SK-N-SH (cell line): ENCODE data around the gene OPCML. TPM values are rescaled to one million over a fixed set of nuclear protein-coding genes. Genes with fewer than 3 reads are reported as not detected.

Experiments used
- CTCF ChIA-PET: fragments of 300-600, 350-600 bp; formaldehyde crosslinking; extraction: SDS; loops from one replicate; lab custom pipeline; 2021; lab: Yijun Ruan, JAX
- POLR2A ChIA-PET: fragments of 350-600 bp; sonication (Branson Sonifier 250); formaldehyde crosslinking; extraction: SDS; loops from one replicate; lab custom pipeline; 2020; ENCODE audit warnings: antibody characterized with exemption, inconsistent platforms; lab: Yijun Ruan, JAX
- DNase-seq: peaks from one replicate; pipeline ENCODE4 v3.0.0; 2012
- H2AFZ ChIP-seq: fragments of 200-600 bp; sonication (generic); 2 replicates; pipeline ENCODE4 v1.8.1; 2016; ENCODE audit warnings: antibody characterized with exemption, mild to moderate bottlenecking, low read depth
- H3F3A ChIP-seq: fragments of 200-600 bp; sonication (generic); replicated peaks from 2 replicates; pipeline ENCODE3; 2016; ENCODE audit warnings: antibody characterized with exemption, mild to moderate bottlenecking; ENCODE audit not compliant: insufficient read depth
- H3K27ac ChIP-seq, 2 experiments: fragments of 200-500 bp in 1 of 2; fragments of 200-600 bp in 1 of 2; sonication (Bioruptor generic) in 1 of 2; sonication (generic), shearing (Covaris generic) in 1 of 2; 2 replicates each; pipeline versions ENCODE4 v1.5.1 to v1.6.1; 2014 to 2016; ENCODE audit warnings: low read depth in 2 of 2, inconsistent platforms in 1 of 2, low read length in 1 of 2, mild to moderate bottlenecking in 1 of 2, mixed read lengths in 1 of 2
- H3K27me3 ChIP-seq: fragments of 200-600 bp; sonication (generic), shearing (Covaris generic); 2 replicates; pipeline ENCODE4 v1.6.1; 2016; ENCODE audit warnings: mixed run types; ENCODE audit not compliant: insufficient read depth
- H3K36me3 ChIP-seq, 2 experiments: fragments of 200-500 bp in 1 of 2; fragments of 200-600 bp in 1 of 2; sonication (Bioruptor generic) in 1 of 2; sonication (generic) in 1 of 2; replicated peaks in 1 of 2; 2 replicates each; pipeline versions ENCODE3 to v1.5.1; 2014 to 2016; ENCODE audit warnings: low read length in 1 of 2, mild to moderate bottlenecking in 1 of 2; ENCODE audit not compliant: insufficient read depth in 2 of 2, control insufficient read depth in 1 of 2
- H3K4me1 ChIP-seq, 2 experiments: fragments of 200-500 bp in 1 of 2; fragments of 200-600 bp in 1 of 2; sonication (Bioruptor generic) in 1 of 2; sonication (generic), shearing (Covaris generic) in 1 of 2; 2 replicates each; pipeline versions ENCODE4 v1.5.1 to v1.6.1; 2014 to 2016; ENCODE audit warnings: low read depth in 1 of 2, low read length in 1 of 2, mixed run types in 1 of 2; ENCODE audit not compliant: insufficient read depth in 2 of 2, control insufficient read depth in 1 of 2
- H3K4me2 ChIP-seq: fragments of 200-600 bp; sonication (generic), shearing (Covaris generic); 2 replicates; pipeline ENCODE4 v1.6.1; 2017; ENCODE audit warnings: mixed run types
- H3K4me3 ChIP-seq, 2 experiments: fragments of 200-500 bp in 1 of 2; fragments of 200-600 bp in 1 of 2; sonication (Bioruptor generic) in 1 of 2; sonication (generic), shearing (Covaris generic) in 1 of 2; 2 replicates each; pipeline versions ENCODE4 v1.5.1 to v1.8.1; 2014 to 2016; ENCODE audit warnings: low read depth in 2 of 2, inconsistent platforms in 1 of 2, low read length in 1 of 2, mild to moderate bottlenecking in 1 of 2, mixed read lengths in 1 of 2, moderate library complexity in 1 of 2
- H3K79me2 ChIP-seq: fragments of 200-600 bp; sonication (generic); 2 replicates; pipeline ENCODE4 v1.8.1; 2017; ENCODE audit warnings: mild to moderate bottlenecking; ENCODE audit not compliant: insufficient read depth
- H3K9ac ChIP-seq: fragments of 200-600 bp; sonication (generic); 2 replicates; pipeline ENCODE4 v1.6.1; 2017; ENCODE audit warnings: mixed run types
- H3K9me2 ChIP-seq: fragments of 200-600 bp; sonication (generic); 2 replicates; pipeline ENCODE4 v1.6.1; 2017; ENCODE audit warnings: mixed run types
- H3K9me3 ChIP-seq: fragments of 200-600 bp; sonication (generic); 2 replicates; pipeline ENCODE4 v1.6.1; 2017; ENCODE audit warnings: mixed run types, mild to moderate bottlenecking, moderate library complexity
- H4K20me1 ChIP-seq: fragments of 200-600 bp; sonication (generic); 2 replicates; pipeline ENCODE4 v1.6.1; 2017; ENCODE audit warnings: mild to moderate bottlenecking, mixed run types; ENCODE audit not compliant: insufficient read depth
- ELF1 ChIP-seq: IDR thresholded peaks from 2 replicates; pipeline ENCODE4 v1.4.0; 2012
- FOSL2 ChIP-seq: IDR thresholded peaks from 2 replicates; pipeline ENCODE4 v1.4.0; 2012; ENCODE audit warnings: low read depth, mild to moderate bottlenecking, moderate library complexity, borderline replicate concordance
- FOXJ3 ChIP-seq: sonication (generic); formaldehyde crosslinking; IDR thresholded peaks from 2 replicates; pipeline ENCODE4 v1.5.1; 2020; ENCODE audit warnings: mild to moderate bottlenecking, missing genetic modification reagents
- GABPA ChIP-seq: IDR thresholded peaks from 2 replicates; pipeline ENCODE4 v1.4.0; 2012; ENCODE audit warnings: low read depth, mild to moderate bottlenecking
- IRF3 ChIP-seq: fragments of 150-350 bp; IDR thresholded peaks from 2 replicates; pipeline ENCODE4 v1.6.1; 2016; ENCODE audit warnings: mild to moderate bottlenecking, low read depth, low read length
- JUND ChIP-seq: IDR thresholded peaks from 2 replicates; pipeline ENCODE4 v1.4.0; 2012
- MAX ChIP-seq: IDR thresholded peaks from 2 replicates; pipeline ENCODE4 v1.4.0; 2012; ENCODE audit warnings: low read depth
- MEF2A ChIP-seq: IDR thresholded peaks from 2 replicates; pipeline ENCODE4 v1.4.0; 2012; ENCODE audit warnings: low read depth, borderline replicate concordance
- MXI1 ChIP-seq: IDR thresholded peaks from 2 replicates; pipeline ENCODE4 v1.6.1; 2012; ENCODE audit warnings: mild to moderate bottlenecking, low read depth, low read length, improper control_type of control experiment
- NFIC ChIP-seq: IDR thresholded peaks from 2 replicates; pipeline ENCODE4 v1.4.0; 2012; ENCODE audit warnings: borderline replicate concordance
- NRF1 ChIP-seq: IDR thresholded peaks from 2 replicates; pipeline ENCODE4 v1.6.1; 2012; ENCODE audit warnings: low read depth, mild to moderate bottlenecking, low read length
- RCOR1 ChIP-seq: fragments of 150-350 bp; IDR thresholded peaks from 2 replicates; pipeline ENCODE4 v1.6.1; 2017; ENCODE audit warnings: antibody characterized with exemption, low read length
- REST ChIP-seq: IDR thresholded peaks from 2 replicates; pipeline ENCODE4 v1.6.1; 2012; ENCODE audit warnings: mild to moderate bottlenecking, low read depth, low read length, moderate library complexity
- RFX5 ChIP-seq: IDR thresholded peaks from 2 replicates; pipeline ENCODE4 v1.6.1; 2012; ENCODE audit warnings: mild to moderate bottlenecking, improper control_type of control experiment, low read length
- TAF1 ChIP-seq: IDR thresholded peaks from 2 replicates; pipeline ENCODE4 v1.6.1; 2012; ENCODE audit warnings: low read depth, mild to moderate bottlenecking, low read length, moderate library complexity, borderline replicate concordance
- TEAD4 ChIP-seq: IDR thresholded peaks from 2 replicates; pipeline ENCODE4 v1.4.0; 2012; ENCODE audit warnings: mild to moderate bottlenecking, borderline replicate concordance; ENCODE audit not compliant: insufficient read depth
- USF2 ChIP-seq: fragments of 150-350 bp; IDR thresholded peaks from 2 replicates; pipeline ENCODE4 v1.6.1; 2017; ENCODE audit warnings: antibody characterized with exemption, low read length, low read depth, borderline replicate concordance
- YY1 ChIP-seq: IDR thresholded peaks from 2 replicates; pipeline ENCODE4 v1.4.0; 2012; ENCODE audit warnings: low read depth, mild to moderate bottlenecking
- ZBTB33 ChIP-seq: IDR thresholded peaks from 2 replicates; pipeline ENCODE4 v1.4.0; 2012; ENCODE audit warnings: low read depth, borderline replicate concordance
- WGBS: methylation state at CpG from one replicate; pipeline ENCODE4 v1.1.6; 2017; ENCODE audit warnings: low lambda C conversion rate; 5-methylcytosine and 5-hydroxymethylcytosine counted together
- polyA plus RNA-seq, 3 experiments: library from polyadenylated mRNA; depleted of rRNA; stranded (reverse); fragments of >200 nt; gene quantifications; 2 replicates each; pipeline ENCODE4 v1.2.3, GENCODE V29; 2012

OPCML gene
- polyA plus RNA-seq, 1 of the 3 experiments (the other 2 are of a cell fraction), result not detected

- ChIA-PET CTCF (no interaction called here), POLR2A (no interaction called here)
- H3F3A ChIP-seq, result no peaks in the 10 kb centered on the region
- H3K27ac ChIP-seq, result no peak overlapping the region
- 31% methylated on average over 8 of the region's 8 CpGs for WGBS
- no peak overlapping the region for H3K4me2 ChIP-seq
- H3K9me3 ChIP-seq, result no peaks in the 10 kb centered on the region; the same call in 1 of the 2 replicates
- no peaks in the 10 kb centered on the region for H3K4me1 ChIP-seq
- H3K79me2 ChIP-seq, result no peaks in the 10 kb centered on the region
- no peak overlapping the region for H2AFZ ChIP-seq
- no peak overlapping the region for H3K9ac ChIP-seq
- H3K4me3 ChIP-seq, result no peak overlapping the region
- H3K27me3 ChIP-seq, result no peaks in the 10 kb centered on the region
- no peak for DNase-seq
- no peaks in the 10 kb centered on the region for H4K20me1 ChIP-seq
- no peaks in the 10 kb centered on the region for H3K9me2 ChIP-seq
- no peaks in the 10 kb centered on the region for H3K36me3 ChIP-seq
- no peak for TF ChIP-seq ELF1
- TF ChIP-seq JUND, result no peak
- no peak for TF ChIP-seq REST
- TF ChIP-seq GABPA, result no peak
- TF ChIP-seq ZBTB33, result no peak
Observed at GRCh38 chr11:132453406-132453805, 1078.9 kb downstream of the OPCML start.

GRCh38 chr11:132452616-132453015 lies 1079.7 kb downstream of the OPCML start:
- H4K20me1 ChIP-seq, result no peaks in the 10 kb centered on the region
- H3K4me1 ChIP-seq, result no peaks in the 10 kb centered on the region
- POLR2A ChIA-PET, result no interaction called here
- DNase-seq, result no peak
- TF ChIP-seq YY1 (no peak), FOSL2 (no peak), MXI1 (no peak), MAX (no peak), NFIC (no peak), RCOR1 (no peak), MEF2A (no peak), FOXJ3 (no peak), TAF1 (no peak), NRF1 (no peak), USF2 (no peak), TEAD4 (no peak), IRF3 (no peak), RFX5 (no peak)
- H3F3A ChIP-seq, result no peaks in the 10 kb centered on the region
- no peak overlapping the region for H3K4me3 ChIP-seq
- no peaks in the 10 kb centered on the region; the same call in 1 of the 2 replicates for H3K9me3 ChIP-seq
- H3K36me3 ChIP-seq, result no peaks in the 10 kb centered on the region
- WGBS, result 4% methylated on average over 1 of the region's 1 CpG
- no peak overlapping the region for H2AFZ ChIP-seq
- no peaks in the 10 kb centered on the region for H3K27me3 ChIP-seq
- no peak overlapping the region for H3K4me2 ChIP-seq
- no peak overlapping the region for H3K27ac ChIP-seq
- H3K79me2 ChIP-seq, result no peaks in the 10 kb centered on the region
- H3K9ac ChIP-seq, result no peak overlapping the region
- no peaks in the 10 kb centered on the region for H3K9me2 ChIP-seq
- CTCF ChIA-PET, result no interaction called here
